HUES48 (cell line): Measurements from ENCODE around the gene PRDM4.
A peak's percentile ranks its signal among the peaks of the same experiment; 100 is the strongest.

Experiments
- H3K27ac ChIP-seq: one replicate; pipeline ENCODE4 v1.7.0; 2013; ENCODE audit warnings: low read depth, low read length, inconsistent platforms
- H3K27me3 ChIP-seq: 2 replicates; pipeline ENCODE4 v1.6.1; 2013; ENCODE audit warnings: mild to moderate bottlenecking, low read length; ENCODE audit not compliant: control insufficient read depth, insufficient read depth
- H3K36me3 ChIP-seq: 2 replicates; pipeline ENCODE4 v1.6.1; 2013; ENCODE audit warnings: low read length; ENCODE audit not compliant: control insufficient read depth, insufficient read depth
- H3K4me1 ChIP-seq: 2 replicates; pipeline ENCODE4 v1.6.1; 2013; ENCODE audit warnings: mild to moderate bottlenecking, low read length; ENCODE audit not compliant: control insufficient read depth, insufficient read depth
- H3K4me3 ChIP-seq: 2 replicates; pipeline ENCODE4 v1.5.1; 2013; ENCODE audit warnings: mild to moderate bottlenecking, low read depth, low read length
- H3K9ac ChIP-seq: 2 replicates; pipeline ENCODE4 v1.6.1; 2013; ENCODE audit warnings: mild to moderate bottlenecking, low read depth, low read length, moderate library complexity
- H3K9me3 ChIP-seq: 2 replicates; pipeline ENCODE4 v1.6.1; 2013; ENCODE audit warnings: low read length; ENCODE audit not compliant: control insufficient read depth, insufficient read depth

Gene PRDM4

GRCh38 chr12:107760809-107761501, at the start of gene PRDM4:
PRDM4 (minus strand) TSS chr12:107761137; CDS start chr12:107760515, 622 bp downstream.
- peak within 1 kb of the TSS; percentile 77 for H3K9ac ChIP-seq
- H3K27ac ChIP-seq, result peak within 1 kb of the TSS; percentile 68
- peaks cover 23% of the 10 kb centered on the region for H3K36me3 ChIP-seq
- H3K27me3 ChIP-seq, result no peaks in the 10 kb centered on the region
- peaks cover 14% of the 10 kb centered on the region for H3K4me1 ChIP-seq
- peak within 1 kb of the TSS; percentile 67 for H3K4me3 ChIP-seq
- H3K9me3 ChIP-seq, result no peaks in the 10 kb centered on the region

GRCh38 chr12:107807471-107808150, 46.7 kb upstream of the PRDM4 start:
- no peaks in the 10 kb centered on the region for H3K9me3 ChIP-seq
- H3K9ac ChIP-seq, result no peak overlapping the region
- H3K27ac ChIP-seq, result no peak overlapping the region
- H3K4me1 ChIP-seq, result no peaks in the 10 kb centered on the region
- H3K4me3 ChIP-seq, result no peak overlapping the region
- no peaks in the 10 kb centered on the region for H3K36me3 ChIP-seq
- H3K27me3 ChIP-seq, result no peaks in the 10 kb centered on the region; the same call in 1 of the 2 replicates

GRCh38 chr12:107805488-107806180, 44.7 kb upstream of the PRDM4 start:
- Histone ChIP-seq H3K9me3 (no peaks in the 10 kb centered on the region), H3K27me3 (no peaks in the 10 kb centered on the region; the same call in 1 of the 2 replicates)

GRCh38 chr12:107803092-107803491, 42.2 kb upstream of the PRDM4 start:
- Histone ChIP-seq H3K9ac (no peak overlapping the region), H3K27ac (no peak overlapping the region), H3K4me1 (peaks cover 13% of the 10 kb centered on the region), H3K9me3 (no peaks in the 10 kb centered on the region), H3K27me3 (no peaks in the 10 kb centered on the region), H3K36me3 (no peaks in the 10 kb centered on the region), H3K4me3 (no peak overlapping the region)

More at GRCh38 chr12:107805488-107806180, 44.7 kb upstream of the PRDM4 start:
- Histone ChIP-seq H3K4me1 (peaks cover 13% of the 10 kb centered on the region), H3K4me3 (no peak overlapping the region), H3K9ac (no peak overlapping the region), H3K27ac (no peak overlapping the region), H3K36me3 (no peaks in the 10 kb centered on the region)

GRCh38 chr12:107801150-107801549, 40.2 kb upstream of the PRDM4 start:
- H3K9me3 ChIP-seq, result no peaks in the 10 kb centered on the region
- H3K9ac ChIP-seq, result no peak overlapping the region
- peaks cover 13% of the 10 kb centered on the region for H3K4me1 ChIP-seq
- H3K4me3 ChIP-seq, result no peak overlapping the region
- H3K36me3 ChIP-seq, result no peaks in the 10 kb centered on the region
- H3K27me3 ChIP-seq, result no peaks in the 10 kb centered on the region
- no peak overlapping the region for H3K27ac ChIP-seq

GRCh38 chr12:107798580-107798979, 37.6 kb upstream of the PRDM4 start:
- Histone ChIP-seq H3K4me1 (peaks cover 13% of the 10 kb centered on the region), H3K4me3 (no peak overlapping the region), H3K27me3 (peaks cover 4% of the 10 kb centered on the region; the same call in 1 of the 2 replicates), H3K27ac (no peak overlapping the region), H3K36me3 (no peaks in the 10 kb centered on the region), H3K9me3 (no peaks in the 10 kb centered on the region), H3K9ac (no peak overlapping the region)

GRCh38 chr12:107794451-107794850, 33.5 kb upstream of the PRDM4 start:
- Histone ChIP-seq H3K4me3 (no peak overlapping the region), H3K27me3 (peaks cover 4% of the 10 kb centered on the region; the same call in 1 of the 2 replicates), H3K27ac (no peak overlapping the region), H3K9ac (no peak overlapping the region), H3K36me3 (no peaks in the 10 kb centered on the region), H3K9me3 (peaks cover 6% of the 10 kb centered on the region), H3K4me1 (no peaks in the 10 kb centered on the region)

GRCh38 chr12:107791465-107792089, 30.6 kb upstream of the PRDM4 start:
- Histone ChIP-seq H3K4me1 (no peaks in the 10 kb centered on the region), H3K36me3 (no peaks in the 10 kb centered on the region), H3K9ac (no peak overlapping the region), H3K27ac (no peak overlapping the region), H3K9me3 (peaks cover 6% of the 10 kb centered on the region), H3K4me3 (no peak overlapping the region), H3K27me3 (peaks cover 4% of the 10 kb centered on the region; the same call in 1 of the 2 replicates)

GRCh38 chr12:107788690-107789458, 27.9 kb upstream of the PRDM4 start:
- H3K4me1 ChIP-seq, result no peaks in the 10 kb centered on the region
- H3K27ac ChIP-seq, result no peak overlapping the region
- H3K36me3 ChIP-seq, result no peaks in the 10 kb centered on the region
- H3K27me3 ChIP-seq, result no peaks in the 10 kb centered on the region
- no peak overlapping the region for H3K9ac ChIP-seq
- H3K9me3 ChIP-seq, result peaks cover 6% of the 10 kb centered on the region
- no peak overlapping the region for H3K4me3 ChIP-seq

- Histone ChIP-seq H3K36me3 (no peaks in the 10 kb centered on the region), H3K27ac (no peak overlapping the region), H3K4me3 (no peak overlapping the region), H3K4me1 (no peaks in the 10 kb centered on the region), H3K27me3 (no peaks in the 10 kb centered on the region), H3K9me3 (peaks cover 6% of the 10 kb centered on the region), H3K9ac (no peak overlapping the region)
These were observed 27.3 kb upstream of the PRDM4 start for GRCh38 chr12:107788281-107788680.
